Central memory CD4-positive, alpha-beta T cell (primary cell): ENCODE data around the gene OBSL1.

Experiments used
- DNase-seq: peaks from one replicate; pipeline ENCODE4 v3.0.0; 2022

OBSL1 gene

DNA sequence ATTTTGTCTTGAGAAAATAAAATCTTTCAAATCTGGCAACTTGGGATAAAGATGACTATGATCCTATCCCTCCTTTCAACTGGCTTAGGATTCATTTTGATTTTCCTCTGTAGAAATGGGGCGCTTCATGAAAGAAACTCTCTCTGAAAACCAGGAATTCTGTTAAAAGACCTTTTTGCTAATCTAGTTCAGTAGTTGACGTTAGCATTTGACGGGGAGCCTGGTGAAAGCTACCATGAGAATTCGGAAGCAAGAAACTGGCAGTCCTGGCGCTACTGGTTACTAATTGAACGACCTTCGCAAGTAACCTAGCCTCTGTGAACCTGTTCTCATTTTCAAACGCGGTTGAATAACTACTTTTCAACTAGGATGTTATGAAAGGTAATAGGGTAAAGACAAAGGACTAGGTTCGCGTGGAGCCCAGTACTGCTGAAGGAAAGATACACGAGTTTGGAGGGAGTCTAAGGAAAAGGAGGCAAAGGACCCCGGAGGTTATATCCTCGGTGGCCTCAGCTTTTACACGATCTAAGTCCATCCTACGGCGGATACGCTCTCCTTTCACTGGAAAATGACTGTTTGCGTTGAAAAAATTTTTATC lies 25.7 kb upstream of the OBSL1 start:
- DNase-seq: no peak

GRCh38 chr2:219595256-219595655 lies 23.9 kb upstream of the OBSL1 start:
- DNase-seq: no peak

GRCh38 chr2:219593154-219593553 lies 21.8 kb upstream of the OBSL1 start:
- DNase-seq: no peak

- DNase-seq: no peak
These were observed 21.4 kb upstream of the OBSL1 start for GRCh38 chr2:219592736-219593135.

- DNase-seq: no peak
These were observed 19.8 kb upstream of the OBSL1 start for GRCh38 chr2:219591091-219591490.

GRCh38 chr2:219581346-219581745 lies 10.0 kb upstream of the OBSL1 start:
- DNase-seq: no peak

- DNase-seq: no peak
These were observed 7.7 kb upstream of the OBSL1 start for GRCh38 chr2:219578811-219579613.

DNA sequence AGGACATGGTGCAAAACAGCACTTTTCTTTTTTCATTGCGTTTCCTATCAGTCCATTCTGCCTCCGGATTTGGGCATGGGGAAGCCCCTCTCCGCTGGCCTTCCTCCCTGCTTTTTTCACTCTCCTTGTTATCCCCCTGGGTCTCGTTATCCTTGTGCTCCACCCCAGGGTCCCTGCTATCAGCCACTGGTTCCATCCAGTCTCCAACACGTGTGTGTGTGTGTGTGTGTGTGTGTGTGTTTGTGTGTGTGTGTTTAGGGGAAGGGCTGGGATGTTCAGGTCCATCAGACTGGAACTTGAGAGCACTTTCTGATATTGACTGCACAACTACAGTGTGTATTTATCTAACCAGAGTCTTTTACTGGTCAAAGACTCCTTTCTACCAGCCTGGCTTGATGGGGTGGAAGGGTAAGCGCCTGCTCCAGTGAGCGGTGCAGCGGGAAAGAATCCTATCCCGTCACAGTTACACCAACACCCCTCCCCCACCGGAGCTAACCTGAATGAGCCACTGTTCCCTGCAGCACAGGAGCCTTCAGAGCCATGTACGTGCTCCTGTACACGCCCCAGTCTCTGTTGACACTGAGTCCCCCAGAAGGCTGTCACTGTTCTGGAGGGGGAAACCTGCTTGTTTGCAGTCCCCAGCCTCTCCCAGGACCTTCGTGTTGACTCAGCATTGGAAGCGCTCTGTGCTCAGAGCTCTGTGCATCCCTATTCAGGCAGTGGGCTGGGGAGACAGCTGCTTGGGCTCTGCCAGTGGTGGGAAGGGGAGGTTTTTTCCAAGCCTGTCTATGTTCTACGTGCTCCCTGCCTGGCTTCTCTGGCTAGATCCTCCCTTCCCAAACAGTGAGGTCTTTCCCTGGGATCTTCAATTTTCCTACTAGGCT lies 5.4 kb upstream of the OBSL1 start:
- DNase-seq: no peak

- no peak for DNase-seq
These were observed 4.5 kb upstream of the OBSL1 start for GRCh38 chr2:219575566-219576504.

DNA sequence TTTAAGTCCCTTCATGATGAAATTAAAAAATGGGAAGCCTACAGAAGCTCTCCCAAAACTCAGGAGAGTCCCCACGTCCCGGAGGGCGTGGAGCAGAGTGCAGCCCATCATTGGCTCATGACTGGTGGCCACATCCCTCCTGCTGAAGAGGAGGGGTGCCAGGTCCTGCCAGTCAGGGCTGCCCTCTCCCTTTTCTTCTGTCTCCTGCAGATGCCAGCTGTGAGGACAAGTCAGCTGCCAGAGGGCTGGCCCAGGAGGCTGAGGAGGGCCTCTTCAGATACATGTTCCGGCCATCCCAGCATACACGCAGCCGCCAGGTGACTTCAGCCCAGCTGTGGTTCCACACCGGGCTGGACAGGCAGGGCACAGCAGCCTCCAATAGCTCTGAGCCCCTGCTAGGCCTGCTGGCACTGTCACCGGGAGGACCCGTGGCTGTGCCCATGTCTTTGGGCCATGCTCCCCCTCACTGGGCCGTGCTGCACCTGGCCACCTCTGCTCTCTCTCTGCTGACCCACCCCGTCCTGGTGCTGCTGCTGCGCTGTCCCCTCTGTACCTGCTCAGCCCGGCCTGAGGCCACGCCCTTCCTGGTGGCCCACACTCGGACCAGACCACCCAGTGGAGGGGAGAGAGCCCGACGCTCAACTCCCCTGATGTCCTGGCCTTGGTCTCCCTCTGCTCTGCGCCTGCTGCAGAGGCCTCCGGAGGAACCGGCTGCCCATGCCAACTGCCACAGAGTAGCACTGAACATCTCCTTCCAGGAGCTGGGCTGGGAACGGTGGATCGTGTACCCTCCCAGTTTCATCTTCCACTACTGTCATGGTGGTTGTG lies 3.4 kb upstream of the OBSL1 start:
- no peak for DNase-seq

GRCh38 chr2:219573166-219573565 lies 1.8 kb upstream of the OBSL1 start:
- DNase-seq: no peak

DNA sequence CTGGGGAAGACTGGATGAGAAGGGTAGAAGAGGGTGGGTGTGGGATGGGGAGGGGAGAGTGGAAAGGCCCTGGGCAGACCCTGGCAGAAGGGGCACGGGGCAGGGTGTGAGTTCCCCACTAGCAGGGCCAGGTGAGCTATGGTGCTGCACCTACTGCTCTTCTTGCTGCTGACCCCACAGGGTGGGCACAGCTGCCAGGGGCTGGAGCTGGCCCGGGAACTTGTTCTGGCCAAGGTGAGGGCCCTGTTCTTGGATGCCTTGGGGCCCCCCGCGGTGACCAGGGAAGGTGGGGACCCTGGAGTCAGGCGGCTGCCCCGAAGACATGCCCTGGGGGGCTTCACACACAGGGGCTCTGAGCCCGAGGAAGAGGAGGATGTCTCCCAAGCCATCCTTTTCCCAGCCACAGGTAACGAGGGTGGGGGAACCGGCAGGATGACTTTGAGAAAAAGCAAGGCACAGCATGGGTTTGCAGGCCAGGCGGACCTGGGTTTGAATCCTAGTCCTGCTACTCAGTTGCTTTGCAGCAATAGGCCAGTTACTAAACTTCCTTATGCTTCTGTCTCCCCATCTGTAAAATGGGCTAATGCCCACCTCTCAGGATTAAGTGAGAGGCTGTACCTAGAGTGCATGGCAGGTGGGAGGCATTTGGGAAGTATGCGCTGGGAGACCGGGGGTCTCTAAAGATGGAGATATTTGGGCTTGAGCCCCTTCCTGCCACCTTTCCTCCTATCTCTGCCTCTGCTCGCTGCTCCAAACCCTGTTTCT lies 1.1 kb upstream of the OBSL1 start, which contains the start of gene INHA:
Gene INHA, plus strand, starts transcription at position 74 of the 765 bp plus-strand sequence. Its CDS starts 65 bp downstream, at position 139.
- no peak for DNase-seq

DNA sequence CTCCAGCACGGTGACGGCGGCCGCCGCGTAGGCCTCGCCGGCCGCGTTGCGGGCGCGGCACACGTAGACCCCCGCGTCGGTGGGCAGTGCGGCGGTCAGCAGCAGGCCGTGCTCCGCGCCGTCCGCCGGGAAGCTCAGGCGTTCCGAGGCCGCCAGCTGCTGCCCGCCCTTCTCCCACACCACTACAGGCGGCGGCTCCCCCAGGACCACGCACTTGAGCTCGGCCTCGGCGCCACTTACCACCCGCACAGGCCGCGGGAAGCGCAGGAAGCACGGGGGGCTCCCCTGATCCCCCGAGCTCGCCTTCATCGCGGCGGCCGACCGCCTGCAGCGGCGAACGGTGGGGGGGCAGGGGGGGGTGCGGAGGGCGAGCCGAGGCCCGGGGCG lies 422 bp downstream of the OBSL1 start:
- DNase-seq: no peak

GRCh38 chr2:219570194-219570923 lies 980 bp downstream of the OBSL1 start:
- no peak for DNase-seq

DNA sequence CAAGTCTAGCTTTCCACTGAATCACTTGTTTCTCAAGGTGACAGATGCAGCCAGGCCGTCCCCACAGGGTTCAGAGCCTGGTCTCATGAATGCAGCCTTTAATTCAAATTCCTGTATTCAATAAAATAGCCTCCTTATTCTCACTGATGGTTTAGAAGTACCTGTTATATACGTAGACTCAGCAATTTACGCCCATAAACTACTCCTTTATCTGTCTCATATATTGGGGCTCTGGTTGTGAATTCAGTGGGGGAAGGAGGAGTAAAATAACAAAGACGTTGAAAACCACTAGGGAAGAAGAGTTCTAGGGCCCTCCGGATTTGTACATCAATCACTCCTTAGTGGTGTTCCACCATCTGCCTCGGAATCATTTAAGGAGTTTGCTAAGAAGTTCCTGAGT lies 1.7 kb downstream of the OBSL1 start:
- DNase-seq: no peak

DNA sequence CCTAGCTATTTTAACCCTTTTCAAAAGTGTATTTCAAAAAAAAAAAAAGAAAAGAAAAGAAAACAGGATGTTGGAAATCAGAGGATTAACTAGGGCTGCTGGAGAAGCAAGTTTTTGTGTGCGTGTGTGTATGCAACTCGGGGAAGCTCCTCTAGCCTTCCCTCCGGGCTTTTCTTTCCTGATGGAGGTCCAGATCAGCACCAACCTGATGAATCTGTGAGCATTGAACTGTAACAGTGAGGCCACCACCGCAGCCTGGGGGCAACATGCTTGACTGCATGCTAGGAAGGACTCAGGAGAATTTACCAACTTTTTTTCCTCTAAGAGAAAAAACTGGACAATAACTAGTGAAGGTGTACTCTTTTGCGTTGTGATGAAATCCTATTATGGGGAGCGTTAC lies 2.3 kb downstream of the OBSL1 start:
- no peak for DNase-seq

DNA sequence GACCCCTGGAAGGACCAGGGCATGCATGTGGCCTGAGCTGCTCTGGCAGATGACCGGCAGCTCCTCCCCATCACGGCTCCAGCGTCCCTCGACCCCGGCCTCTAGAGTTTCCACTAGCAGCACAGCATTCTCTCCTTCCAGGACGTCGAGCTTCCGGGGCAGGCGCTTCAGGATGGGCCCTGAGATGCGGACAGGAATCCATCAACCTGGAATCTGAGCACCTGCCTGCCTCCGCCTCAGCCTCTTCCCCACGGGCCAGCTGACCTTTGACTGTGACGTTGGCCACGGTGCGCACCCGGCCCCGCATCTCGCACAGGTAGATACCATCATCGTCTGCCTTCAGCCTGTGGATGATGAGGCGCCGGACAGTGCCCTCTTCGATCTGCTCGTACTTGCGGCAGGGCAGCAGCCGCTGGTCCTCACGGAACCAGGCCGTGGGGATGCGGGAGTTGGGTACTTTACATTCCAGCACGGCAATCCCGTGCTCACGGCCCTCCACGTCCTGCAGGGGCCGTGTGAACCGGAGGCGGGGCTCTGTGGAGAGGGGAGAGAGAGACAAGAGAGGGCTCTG lies 3.5 kb downstream of the OBSL1 start:
- no peak for DNase-seq

DNA sequence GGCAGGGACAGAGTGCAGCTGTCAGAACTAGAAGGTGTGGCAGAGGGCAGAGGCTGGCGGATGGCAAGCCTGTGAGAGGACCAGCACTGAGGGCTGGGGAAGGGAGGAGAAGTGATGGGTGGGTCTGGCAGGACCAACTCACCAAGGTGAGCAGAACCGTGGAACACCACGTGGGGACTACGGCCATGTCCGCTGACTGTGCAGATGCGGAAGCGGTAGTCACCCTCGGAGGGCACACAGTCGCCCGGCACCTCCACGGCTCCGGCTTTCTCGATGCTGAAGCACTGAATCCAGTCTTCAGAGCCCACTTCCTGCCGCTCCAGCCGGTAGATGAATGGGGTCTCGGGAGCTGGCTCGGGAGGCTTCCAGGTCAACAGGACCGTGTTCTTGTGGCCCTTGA lies 4.2 kb downstream of the OBSL1 start:
- DNase-seq: no peak

GRCh38 chr2:219566640-219567039 lies 4.7 kb downstream of the OBSL1 start:
- no peak for DNase-seq
